Subcutaneous adipose tissue (tissue), 4 donors: ENCODE measurements around the gene CEP89. TPM values are rescaled to one million over a fixed set of nuclear protein-coding genes. Genes with fewer than 3 reads are reported as not detected.

ENCODE experiments used
- CTCF ChIP-seq: fragments of 450-650 bp; IDR thresholded peaks from one replicate; pipeline ENCODE4 v1.5.1; 2016; ENCODE audit warnings: low read depth, mild to moderate bottlenecking, control low read depth, antibody characterized with exemption, moderate library complexity
- total RNA-seq, 4 donors: library from RNA; depleted of rRNA; stranded (reverse); fragments of >200 nt; gene quantifications; one replicate each; pipeline ENCODE4 v1.1.0, GENCODE V29; 2016

Gene CEP89
- total RNA-seq, 4 donors from 2014 or later = 9.9 to 14.3 (median 11.5) TPM

- TF ChIP-seq CTCF = no peak
Observed at GRCh38 chr19:32908641-32909190, 63.0 kb downstream of the CEP89 start.

- no peak for TF ChIP-seq CTCF
Observed at GRCh38 chr19:32902448-32902847, 69.3 kb downstream of the CEP89 start.

GRCh38 chr19:32901504-32902161 is 70.1 kb downstream of the CEP89 start:
- no peak for TF ChIP-seq CTCF

GRCh38 chr19:32896516-32897214 is 75.1 kb downstream of the CEP89 start:
- TF ChIP-seq CTCF = no peak

- no peak for TF ChIP-seq CTCF
Observed at GRCh38 chr19:32895384-32895783, 76.4 kb downstream of the CEP89 start.

GRCh38 chr19:32891609-32892008 is 80.1 kb downstream of the CEP89 start:
- TF ChIP-seq CTCF = no peak

GRCh38 chr19:32890841-32891240 is 80.9 kb downstream of the CEP89 start:
- TF ChIP-seq CTCF = no peak
